Thoracic aorta (tissue), 2 donors: ENCODE data around the gene SKIC3. TPM values are rescaled to one million over a fixed set of nuclear protein-coding genes. Genes with fewer than 3 reads are reported as not detected.
A peak's percentile ranks its signal among the peaks of the same experiment; 100 is the strongest.

ENCODE experiments used
- ATAC-seq: fragments of 150-250 bp; one replicate; pipeline ENCODE4 v1.8.0; 2017; ENCODE audit warnings: low read depth; ENCODE audit not compliant: insufficient number of reproducible peaks, low FRiP score
- DNase-seq: peaks from one replicate; pipeline ENCODE4 v3.0.0-alpha.2; 2020; ENCODE audit warnings: low spot score
- H3K27ac ChIP-seq, 2 donors: fragments of 200-600 bp; sonication (generic); 1 replicate in 1 of 2; 2 replicates in 1 of 2; pipeline ENCODE4 v1.5.1; 2016; ENCODE audit warnings: mild to moderate bottlenecking in 2 of 2, moderate library complexity in 2 of 2
- H3K27me3 ChIP-seq: fragments of 200-600 bp; sonication (generic); replicated peaks from 2 replicates; pipeline ENCODE4 v1.6.0; 2016; ENCODE audit warnings: mild to moderate bottlenecking; ENCODE audit not compliant: insufficient read depth
- H3K36me3 ChIP-seq: fragments of 200-600 bp; sonication (generic); one replicate; pipeline ENCODE4 v1.5.1; 2016
- H3K4me1 ChIP-seq, 2 donors: fragments of 200-600 bp; sonication (generic); 1 replicate in 1 of 2; 2 replicates in 1 of 2; pipeline versions ENCODE4 v1.5.1 to v1.6.0; 2016; ENCODE audit warnings: low read depth in 2 of 2, mild to moderate bottlenecking in 1 of 2; ENCODE audit not compliant: control insufficient read depth in 1 of 2
- H3K4me3 ChIP-seq: fragments of 200-600 bp; sonication (generic); 2 replicates; pipeline ENCODE4 v1.5.1; 2016; ENCODE audit warnings: mild to moderate bottlenecking
- H3K9me3 ChIP-seq: fragments of 200-600 bp; sonication (generic); 2 replicates; pipeline ENCODE4 v1.5.1; 2016
- CTCF ChIP-seq: fragments of 200-600 bp; sonication (generic); IDR thresholded peaks from one replicate; pipeline ENCODE4 v1.5.1; 2019; ENCODE audit warnings: antibody characterized with exemption
- total RNA-seq, 2 donors: library from RNA; depleted of rRNA; stranded (reverse); fragments of >200 nt; gene quantifications; one replicate each; pipeline versions ENCODE4 v1.1.0 to v1.2.3, GENCODE V29; 2016

SKIC3 gene
- total RNA-seq, 2 donors from 2014 or later, result 53.2 to 78.0 TPM

GRCh38 chr5:95564450-95564849 is 9.7 kb upstream of the SKIC3 start:
- DNase-seq, result no peak
- no peak for TF ChIP-seq CTCF
- ATAC-seq, result no peak

GRCh38 chr5:95563367-95563766 is 8.6 kb upstream of the SKIC3 start:
- no peak overlapping the region for H3K4me3 ChIP-seq
- TF ChIP-seq CTCF, result no peak
- H3K27me3 ChIP-seq, result no peaks in the 10 kb centered on the region
- H3K27ac ChIP-seq, result no peak overlapping the region
- no peaks in the 10 kb centered on the region for H3K9me3 ChIP-seq
- no peaks in the 10 kb centered on the region for H3K4me1 ChIP-seq
- ATAC-seq, result no peak
- DNase-seq, result no peak
- no peaks in the 10 kb centered on the region for H3K36me3 ChIP-seq

More at GRCh38 chr5:95564450-95564849, 9.7 kb upstream of the SKIC3 start:
- peaks cover 5% of the 10 kb centered on the region for H3K36me3 ChIP-seq
- H3K4me1 ChIP-seq, result no peaks in the 10 kb centered on the region
- H3K27me3 ChIP-seq, result no peaks in the 10 kb centered on the region
- no peak overlapping the region for H3K27ac ChIP-seq
- H3K9me3 ChIP-seq, result no peaks in the 10 kb centered on the region
- no peak overlapping the region for H3K4me3 ChIP-seq

- Histone ChIP-seq H3K9me3 (no peaks in the 10 kb centered on the region), H3K36me3 (no peaks in the 10 kb centered on the region), H3K27me3 (no peaks in the 10 kb centered on the region), H3K4me1 (no peaks in the 10 kb centered on the region), H3K27ac (no peak overlapping the region), H3K4me3 (no peak overlapping the region)
- no peak for DNase-seq
- ATAC-seq, result no peak
- TF ChIP-seq CTCF, result no peak
Observed at GRCh38 chr5:95562282-95562681, 7.5 kb upstream of the SKIC3 start.

- Histone ChIP-seq H3K27me3 (no peaks in the 10 kb centered on the region), H3K4me3 (no peak overlapping the region), H3K4me1 (peaks cover 7 to 17% of the 10 kb centered on the region in 2 donors), H3K36me3 (no peaks in the 10 kb centered on the region), H3K9me3 (no peaks in the 10 kb centered on the region), H3K27ac (no peak overlapping the region)
- TF ChIP-seq CTCF, result no peak
- no peak for DNase-seq
- no peak for ATAC-seq
Observed at GRCh38 chr5:95557841-95558240, 3.1 kb upstream of the SKIC3 start.

- no peak for DNase-seq
- TF ChIP-seq CTCF, result no peak
- H3K36me3 ChIP-seq, result peaks cover 3% of the 10 kb centered on the region
- ATAC-seq, result no peak
- peak overlapping the region; percentile 84 for H3K4me3 ChIP-seq
- no peaks in the 10 kb centered on the region for H3K27me3 ChIP-seq
- peaks cover 7 to 26% of the 10 kb centered on the region in 2 donors for H3K4me1 ChIP-seq
- peak overlapping the region; percentile 63 to 75 for H3K27ac ChIP-seq
- no peaks in the 10 kb centered on the region for H3K9me3 ChIP-seq
Observed at GRCh38 chr5:95555553-95555952, 776 bp upstream of the SKIC3 start.
